H9 (cell line): ENCODE data around the gene ZNF814. TPM values are rescaled to one million over a fixed set of nuclear protein-coding genes. Genes with fewer than 3 reads are reported as not detected.
A peak's percentile ranks its signal among the peaks of the same experiment; 100 is the strongest.

Experiments used
- DNase-seq: peaks from one replicate; pipeline ENCODE4 v3.0.0-alpha.2; 2017
- H2AFZ ChIP-seq: one replicate; pipeline ENCODE4 v1.6.1; 2013; ENCODE audit warnings: mild to moderate bottlenecking, low read length, control low read depth, moderate library complexity
- H2AK5ac ChIP-seq: 2 replicates; pipeline ENCODE4 v1.6.1; 2013; ENCODE audit warnings: low read length, control low read depth, mixed read lengths; ENCODE audit not compliant: insufficient read length
- H2BK120ac ChIP-seq: one replicate; pipeline ENCODE4 v1.6.1; 2013; ENCODE audit warnings: low read depth, mild to moderate bottlenecking, low read length, control low read depth, inconsistent platforms; ENCODE audit not compliant: poor library complexity, severe bottlenecking
- H2BK12ac ChIP-seq: 2 replicates; pipeline ENCODE4 v1.6.1; 2013; ENCODE audit warnings: low read length, control low read depth, mixed read lengths, low read depth; ENCODE audit not compliant: insufficient read length
- H2BK15ac ChIP-seq: 2 replicates; pipeline ENCODE4 v1.6.1; 2013; ENCODE audit warnings: low read depth, low read length, control low read depth
- H2BK20ac ChIP-seq: one replicate; pipeline ENCODE4 v1.6.1; 2013; ENCODE audit warnings: low read depth, mild to moderate bottlenecking, low read length, control low read depth, inconsistent platforms; ENCODE audit not compliant: poor library complexity, severe bottlenecking
- H2BK5ac ChIP-seq: 2 replicates; pipeline ENCODE4 v1.6.1; 2013; ENCODE audit warnings: low read length, control low read depth, mixed read lengths; ENCODE audit not compliant: insufficient read length
- H3K14ac ChIP-seq: 2 replicates; pipeline ENCODE4 v1.6.1; 2013; ENCODE audit warnings: low read length, control low read depth; ENCODE audit not compliant: insufficient read depth
- H3K18ac ChIP-seq: 2 replicates; pipeline ENCODE4 v1.6.1; 2013; ENCODE audit warnings: low read depth, mild to moderate bottlenecking, mixed read lengths, low read length, control low read depth; ENCODE audit not compliant: insufficient read length
- H3K23ac ChIP-seq: 2 replicates; pipeline ENCODE4 v1.6.1; 2013; ENCODE audit warnings: low read length, control low read depth, mixed read lengths, low read depth; ENCODE audit not compliant: insufficient read length
- H3K23me2 ChIP-seq: 2 replicates; pipeline ENCODE4 v1.6.1; 2013; ENCODE audit warnings: low read depth, mild to moderate bottlenecking, mixed read lengths, low read length, control low read depth; ENCODE audit not compliant: insufficient read length, poor library complexity, severe bottlenecking
- H3K27ac ChIP-seq: 2 replicates; pipeline ENCODE4 v1.5.1; 2013; ENCODE audit warnings: low read length, control low read depth, mixed read lengths, low read depth; ENCODE audit not compliant: insufficient read length
- H3K27me3 ChIP-seq: 2 replicates; pipeline ENCODE4 v1.6.1; 2013; ENCODE audit warnings: low read length, control low read depth, inconsistent platforms; ENCODE audit not compliant: insufficient read depth
- H3K4ac ChIP-seq: 2 replicates; pipeline ENCODE4 v1.6.1; 2013; ENCODE audit warnings: low read depth, mild to moderate bottlenecking, control low read depth, inconsistent platforms, low read length, moderate library complexity
- H3K4me1 ChIP-seq: 2 replicates; pipeline ENCODE4 v1.6.1; 2013; ENCODE audit warnings: low read length, control low read depth, inconsistent platforms; ENCODE audit not compliant: insufficient read depth
- H3K4me2 ChIP-seq: 2 replicates; pipeline ENCODE4 v1.6.1; 2013; ENCODE audit warnings: low read length, control low read depth, mixed read lengths; ENCODE audit not compliant: insufficient read length, insufficient read depth
- H3K56ac ChIP-seq: 2 replicates; pipeline ENCODE4 v1.6.1; 2013; ENCODE audit warnings: low read depth, mild to moderate bottlenecking, mixed read lengths, low read length, control low read depth; ENCODE audit not compliant: insufficient read length
- H3K79me1 ChIP-seq: 2 replicates; pipeline ENCODE4 v1.6.1; 2013; ENCODE audit warnings: low read depth, mild to moderate bottlenecking, moderate library complexity, low read length, control low read depth, inconsistent platforms; ENCODE audit not compliant: insufficient read depth, poor library complexity, severe bottlenecking
- H3K79me2 ChIP-seq: 2 replicates; pipeline ENCODE4 v1.6.1; 2013; ENCODE audit warnings: low read length, control low read depth, inconsistent platforms; ENCODE audit not compliant: insufficient read depth
- H3K9ac ChIP-seq: 2 replicates; pipeline ENCODE4 v1.6.1; 2013; ENCODE audit warnings: low read length, control low read depth, mixed read lengths; ENCODE audit not compliant: insufficient read length; ENCODE audit errors: extremely low read depth
- H3K9me3 ChIP-seq: one replicate; pipeline ENCODE4 v1.6.1; 2013; ENCODE audit warnings: low read depth, low read length, inconsistent platforms; ENCODE audit not compliant: control insufficient read depth
- H3T11ph ChIP-seq: one replicate; pipeline ENCODE4 v1.6.1; 2013; ENCODE audit warnings: mild to moderate bottlenecking, low read length, control low read depth, inconsistent platforms
- H4K20me1 ChIP-seq: one replicate; pipeline ENCODE4 v1.6.1; 2013; ENCODE audit not compliant: control insufficient read depth, insufficient read length, insufficient read depth
- H4K5ac ChIP-seq: 2 replicates; pipeline ENCODE4 v1.6.1; 2013; ENCODE audit warnings: low read depth, mild to moderate bottlenecking, mixed read lengths, low read length, control low read depth; ENCODE audit not compliant: insufficient read length
- H4K8ac ChIP-seq: replicated peaks from 2 replicates; pipeline ENCODE4 v1.6.1; 2013; ENCODE audit warnings: low read length, control low read depth, mixed read lengths, low read depth; ENCODE audit not compliant: insufficient read length
- H4K91ac ChIP-seq: 2 replicates; pipeline ENCODE4 v1.6.1; 2013; ENCODE audit warnings: low read depth, mild to moderate bottlenecking, moderate library complexity, mixed read lengths, low read length, control low read depth; ENCODE audit not compliant: insufficient read length
- H3K27ac Mint-ChIP-seq, 3 experiments: 2 replicates in 2 of 3; 3 replicates in 1 of 3; pipeline ENCODE4 v1.8.0; 2020 to 2021; ENCODE audit warnings: mixed read lengths in 3 of 3, mild to moderate bottlenecking in 1 of 3, moderate library complexity in 1 of 3
- H3K27me3 Mint-ChIP-seq: 2 replicates; pipeline ENCODE4 v1.8.0; 2021; ENCODE audit warnings: low read depth, mild to moderate bottlenecking, moderate library complexity, mixed read lengths
- H3K36me3 Mint-ChIP-seq, 3 experiments: 2 replicates in 2 of 3; 3 replicates in 1 of 3; pipeline ENCODE4 v1.8.0; 2020 to 2021; ENCODE audit warnings: low read depth in 3 of 3, mixed read lengths in 3 of 3; ENCODE audit not compliant: insufficient read depth in 1 of 3
- H3K4me1 Mint-ChIP-seq, 2 experiments: 2 replicates each; pipeline ENCODE4 v1.8.0; 2020; ENCODE audit warnings: mixed read lengths in 2 of 2
- H3K4me3 Mint-ChIP-seq, 2 experiments: 2 replicates in 1 of 2; 3 replicates in 1 of 2; pipeline ENCODE4 v1.8.0; 2020 to 2021; ENCODE audit warnings: mild to moderate bottlenecking in 2 of 2, mixed read lengths in 2 of 2, moderate library complexity in 1 of 2
- H3K9me3 Mint-ChIP-seq, 2 experiments: 2 replicates in 1 of 2; 3 replicates in 1 of 2; pipeline ENCODE4 v1.8.0; 2020; ENCODE audit warnings: mild to moderate bottlenecking in 2 of 2, mixed read lengths in 2 of 2, moderate library complexity in 1 of 2
- CTCF ChIP-seq: fragments of 200-600 bp; sonication (generic); conservative IDR thresholded peaks from 3 replicates; pipeline ENCODE4 v1.8.0; 2021; ENCODE audit warnings: antibody characterized with exemption, mild to moderate bottlenecking
- WGBS: extraction: QIAGEN DNeasy Blood & Tissue Kit; methylation state at CpG from one replicate; pipeline ENCODE4 v1.1.7; 2013; ENCODE audit warnings: missing lambda C conversion rate, low lambda C conversion rate, mixed read lengths; ENCODE audit not compliant: insufficient read length; ENCODE audit errors: extremely low coverage; 5-methylcytosine and 5-hydroxymethylcytosine counted together
- total RNA-seq: library from RNA; stranded (reverse); gene quantifications from 2 replicates; pipeline ENCODE4 v1.2.1, GENCODE V29; 2021

The ZNF814 gene
- total RNA-seq, 1 experiment from 2014 or later: 103 TPM

GRCh38 chr19:57814505-57815246 is 74.2 kb downstream of the ZNF814 start, which contains the start of gene ZNF552:
Gene ZNF552, minus strand, starts transcription at chr19:57814913. Its CDS starts 170 bp downstream, at chr19:57814743.
- Mint-ChIP-seq H3K36me3 (peaks cover 12 to 29% (median 25%) of the 10 kb centered on the region in 3 experiments; a peak in 6 of 7 replicates), H3K27me3 (no peaks in the 10 kb centered on the region), H3K9me3 (peaks cover 0 to 2% of the 10 kb centered on the region in 2 experiments; a peak in 1 of 5 replicates), H3K4me3 (peak within 1 kb of the TSS; percentile 96), H3K4me1 (peaks cover 22 to 24% of the 10 kb centered on the region in 2 experiments), H3K27ac (peak within 1 kb of the TSS; percentile 84 to 94 (median 92))
- peak; percentile 26; the same call in 1 of the 3 replicates for TF ChIP-seq CTCF
- Histone ChIP-seq H4K91ac (no peak within 1 kb of the TSS), H3T11ph (no peak within 1 kb of the TSS), H3K4me2 (peak within 1 kb of the TSS; percentile 95), H3K79me1 (peaks cover 3% of the 10 kb centered on the region), H2BK5ac (no peak within 1 kb of the TSS), H3K79me2 (peaks cover 3% of the 10 kb centered on the region; the same call in 1 of the 2 replicates), H3K18ac (peak within 1 kb of the TSS; percentile 38), H3K23ac (no peak within 1 kb of the TSS), H3K9me3 (no peaks in the 10 kb centered on the region), H3K27ac (no peak within 1 kb of the TSS), H2AFZ (no peak within 1 kb of the TSS), H4K8ac (no peak within 1 kb of the TSS), H3K9ac (peak within 1 kb of the TSS; percentile 93), H2AK5ac (no peak within 1 kb of the TSS), H3K14ac (peak within 1 kb of the TSS; percentile 75), H2BK120ac (no peak within 1 kb of the TSS), H3K4me1 (no peaks in the 10 kb centered on the region), H3K27me3 (no peaks in the 10 kb centered on the region), H4K20me1 (no peaks in the 10 kb centered on the region), H4K5ac (no peak within 1 kb of the TSS), H2BK20ac (no peak within 1 kb of the TSS), H3K23me2 (peaks cover 7% of the 10 kb centered on the region), H2BK15ac (no peak within 1 kb of the TSS), H3K4ac (no peak within 1 kb of the TSS), H2BK12ac (no peak within 1 kb of the TSS), H3K56ac (no peak within 1 kb of the TSS)
- WGBS: no CpG with 5 or more reads among the region's 50 CpGs
- peak; percentile 95 for DNase-seq
